K562 (cell line): ENCODE measurements around the gene AGAP3. TPM values are rescaled to one million over a fixed set of nuclear protein-coding genes. Genes with fewer than 3 reads are reported as not detected.

Source experiments
- BCOR ChIP-seq: fragments of 450-650 bp; IDR thresholded peaks from 2 replicates; pipeline ENCODE4 v1.6.1; 2016
- BRF1 ChIP-seq: IDR thresholded peaks from 3 replicates; pipeline ENCODE4 v1.6.1; 2011; ENCODE audit warnings: borderline replicate concordance, mild to moderate bottlenecking; ENCODE audit not compliant: insufficient read length; ENCODE audit errors: extremely low read depth
- CCAR2 ChIP-seq: fragments of 200-400 bp; formaldehyde crosslinking; IDR thresholded peaks from 2 replicates; pipeline ENCODE4 v1.6.1; 2017; ENCODE audit warnings: mild to moderate bottlenecking, low read depth, low read length
- FOS ChIP-seq: IDR thresholded peaks from 3 replicates; pipeline ENCODE4 v1.6.1; 2011; ENCODE audit not compliant: insufficient read length; ENCODE audit errors: extremely low read depth
- GTF2E2 ChIP-seq: fragments of 200-800 bp; sonication (Bioruptor generic); IDR thresholded peaks from 2 replicates; pipeline ENCODE4 v1.6.1; 2016; ENCODE audit warnings: missing genetic modification characterization, missing compliant biosample characterization
- HMG20A ChIP-seq: fragments of 450-650 bp; formaldehyde crosslinking; conservative IDR thresholded peaks from 2 replicates; pipeline ENCODE4 v1.4.0; 2020; ENCODE audit warnings: mild to moderate bottlenecking, mixed read lengths
- JUND ChIP-seq, 2 experiments: IDR thresholded peaks; 2 replicates in 1 of 2; 3 replicates in 1 of 2; pipeline ENCODE4 v1.6.1; 2011; ENCODE audit warnings: borderline replicate concordance in 2 of 2, low read depth in 2 of 2, low read length in 2 of 2, improper control_type of control experiment in 1 of 2, missing biosample characterization in 1 of 2, missing genetic modification characterization in 1 of 2, missing genetic modification reagents in 1 of 2
- KLF10 ChIP-seq: fragments of 250-450 bp; sonication (Bioruptor Pico); IDR thresholded peaks from 2 replicates; pipeline ENCODE4 v1.6.1; 2021; ENCODE audit warnings: matching md5 sums
- MLLT1 ChIP-seq, 2 experiments: fragments of 450-650 bp; IDR thresholded peaks; 2 replicates each; pipeline ENCODE4 v1.6.1; 2016
- PHB ChIP-seq: fragments of 250-450 bp; sonication (Bioruptor Pico); IDR thresholded peaks from 2 replicates; pipeline ENCODE4 v1.5.0; 2021
- RBM14 ChIP-seq: fragments of 200-400 bp; formaldehyde crosslinking; IDR thresholded peaks from 2 replicates; pipeline ENCODE4 v1.6.1; 2018; ENCODE audit warnings: low read depth, mild to moderate bottlenecking, low read length, moderate library complexity, borderline replicate concordance; ENCODE audit not compliant: insufficient read depth
- RBM34 ChIP-seq: fragments of 200-400 bp; formaldehyde crosslinking; IDR thresholded peaks from 2 replicates; pipeline ENCODE4 v1.6.1; 2018; ENCODE audit warnings: low read length, borderline replicate concordance; ENCODE audit not compliant: insufficient read depth
- TARDBP ChIP-seq: fragments of 450-650 bp; IDR thresholded peaks from 2 replicates; pipeline ENCODE4 v1.6.1; 2016
- TFAM ChIP-seq: fragments of 250-450 bp; sonication (Bioruptor Pico); conservative IDR thresholded peaks from 2 replicates; pipeline ENCODE4 v1.5.0; 2021; ENCODE audit warnings: mild to moderate bottlenecking, moderate library complexity
- XRCC4 ChIP-seq: IDR thresholded peaks from one replicate; pipeline ENCODE4 v1.6.1; 2011; ENCODE audit not compliant: insufficient read depth, insufficient read length; ENCODE audit errors: extremely low read depth
- YY1 ChIP-seq, 3 experiments: IDR thresholded peaks; 2 replicates each; pipeline ENCODE4 v1.6.1; 2011; ENCODE audit warnings: low read length in 2 of 3, mild to moderate bottlenecking in 2 of 3, moderate library complexity in 2 of 3, borderline replicate concordance in 1 of 3, control low read depth in 1 of 3, low read depth in 1 of 3; ENCODE audit not compliant: insufficient read depth in 3 of 3, insufficient replicate concordance in 2 of 3, control insufficient read depth in 1 of 3, insufficient read length in 1 of 3; ENCODE audit errors: extremely low read depth in 1 of 3
- ZNF146 ChIP-seq: IDR thresholded peaks from one replicate; pipeline ENCODE4 v1.6.1; 2018; ENCODE audit warnings: missing compliant biosample characterization; ENCODE audit not compliant: unreplicated experiment
- ZNF175 ChIP-seq: fragments of 200-800 bp; sonication (Bioruptor generic); IDR thresholded peaks from 2 replicates; pipeline ENCODE4 v1.6.1; 2016; ENCODE audit warnings: low read depth, mild to moderate bottlenecking, missing genetic modification characterization, missing compliant biosample characterization
- ZNF551 ChIP-seq: fragments of 250-450 bp; sonication (Bioruptor Pico); IDR thresholded peaks from 2 replicates; pipeline ENCODE4 v1.5.0; 2021; ENCODE audit warnings: mild to moderate bottlenecking, moderate library complexity
- ZNF740 ChIP-seq, 3 experiments: fragments of 200-800 bp in 1 of 3; sonication (Bioruptor generic) in 1 of 3; sonication (generic) in 1 of 3; formaldehyde crosslinking in 1 of 3; IDR thresholded peaks; 2 replicates each; pipeline versions ENCODE4 v1.6.1 to v1.8.0; 2016 to 2022; ENCODE audit warnings: mild to moderate bottlenecking in 2 of 3, missing compliant biosample characterization in 2 of 3, missing genetic modification characterization in 2 of 3, missing genetic modification reagents in 1 of 3
- polyA plus RNA-seq, 8 experiments: library from polyadenylated mRNA; depleted of rRNA in 4 of 8; stranded (reverse) in 5 of 8; unstranded in 3 of 8; fragments of >200 nt; fragmentation: Nextera tagmentation in 2 of 8; fragmentation: Illumina TruSeq in 1 of 8; extraction: Ambion mirVana in 2 of 8; extraction: Trizol in 1 of 8; gene quantifications; 2 replicates each; pipeline versions ENCODE4 v1.2.1 to v1.2.3, GENCODE V29; 2011 to 2014; ENCODE audit warnings: inconsistent platforms in 1 of 8, missing spikeins in 1 of 8
- total RNA-seq, 7 experiments: library from RNA; depleted of rRNA in 6 of 7; stranded (reverse); fragments of >200 nt in 6 of 7; fragmentation: Illumina TruSeq in 2 of 7; extraction: Trizol in 2 of 7; gene quantifications; 2 replicates each; pipeline versions ENCODE4 v1.2.1 to v1.2.3, GENCODE V29; 2011 to 2021; ENCODE audit warnings: low replicate concordance in 1 of 7
- TF ChIP-seq, protein P1 (sequence below): sonication (generic); formaldehyde crosslinking; IDR thresholded peaks from 2 replicates; pipeline ENCODE4 v1.8.0; 2022; ENCODE audit warnings: missing genetic modification reagents, mild to moderate bottlenecking, moderate library complexity, borderline replicate concordance
- TF ChIP-seq, protein P2 (sequence below): sonication (generic); IDR thresholded peaks from 2 replicates; pipeline ENCODE4 v1.6.1; 2016

Gene AGAP3
- total and polyA plus RNA-seq, 9 of the 15 experiments (the other 6 are each of a cell fraction or from before 2014, with no cell fraction given): 3.4 to 208 (median 62.2) TPM

- 0 out of 2 replicates have a peak, but pooled peaks have one; percentile 29 for TF ChIP-seq JUND (IDR thresholded peaks at IDR 0.05; ENCODE audit: borderline replicate concordance, low read depth, low read length)
- TF ChIP-seq JUND (tag; IDR thresholded peaks at IDR 0.05; ENCODE audit: borderline replicate concordance, low read depth, low read length): no peak; the same call in 2 of the 3 replicates
- TF ChIP-seq YY1 (IDR thresholded peaks at IDR 0.05; ENCODE audit: borderline replicate concordance in 1 of 3, control insufficient read depth in 1 of 3, extremely low read depth in 1 of 3, insufficient read depth in 3 of 3, insufficient read length in 1 of 3, insufficient replicate concordance in 2 of 3, low read depth in 1 of 3, low read length in 2 of 3): no peak
- TF ChIP-seq PHB (CRISPR knock-in tag): peak; percentile 61; the same call in 1 of the 2 replicates
- TF ChIP-seq ZNF175: peak; percentile 97
- TF ChIP-seq GTF2E2 (tag): peak; percentile 52; the same call in 1 of the 2 replicates
- TF ChIP-seq TFAM (CRISPR knock-in tag): no peak
- TF ChIP-seq BCOR: peak; percentile 42; the same call in 1 of the 2 replicates
- TF ChIP-seq ZNF740 (CRISPR knock-in tag; IDR thresholded peaks at IDR 0.05): no peak
- 0 out of 4 replicates have a peak, but pooled peaks of 1 of the 2 experiments have one; percentile 45 for TF ChIP-seq ZNF740 (tag; IDR thresholded peaks at IDR 0.05)
- TF ChIP-seq ZNF551 (CRISPR knock-in tag): no peak
- TF ChIP-seq CCAR2: no peak
- TF ChIP-seq TARDBP: no peak
- peak; percentile 46 to 67; a peak in 2 of 4 replicates for TF ChIP-seq MLLT1 (IDR thresholded peaks at IDR 0.05)
- no peak for TF ChIP-seq XRCC4
- TF ChIP-seq KLF10 (CRISPR knock-in tag): no peak
- TF ChIP-seq RBM34: no peak
- TF ChIP-seq, protein P1, sequence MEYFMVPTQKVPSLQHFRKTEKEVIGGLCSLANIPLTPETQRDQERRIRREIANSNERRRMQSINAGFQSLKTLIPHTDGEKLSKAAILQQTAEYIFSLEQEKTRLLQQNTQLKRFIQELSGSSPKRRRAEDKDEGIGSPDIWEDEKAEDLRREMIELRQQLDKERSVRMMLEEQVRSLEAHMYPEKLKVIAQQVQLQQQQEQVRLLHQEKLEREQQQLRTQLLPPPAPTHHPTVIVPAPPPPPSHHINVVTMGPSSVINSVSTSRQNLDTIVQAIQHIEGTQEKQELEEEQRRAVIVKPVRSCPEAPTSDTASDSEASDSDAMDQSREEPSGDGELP (CRISPR knock-in tag): 0 out of 2 replicates have a peak, but pooled peaks have one; percentile 67
- TF ChIP-seq RBM14: no peak
- TF ChIP-seq, protein P2, sequence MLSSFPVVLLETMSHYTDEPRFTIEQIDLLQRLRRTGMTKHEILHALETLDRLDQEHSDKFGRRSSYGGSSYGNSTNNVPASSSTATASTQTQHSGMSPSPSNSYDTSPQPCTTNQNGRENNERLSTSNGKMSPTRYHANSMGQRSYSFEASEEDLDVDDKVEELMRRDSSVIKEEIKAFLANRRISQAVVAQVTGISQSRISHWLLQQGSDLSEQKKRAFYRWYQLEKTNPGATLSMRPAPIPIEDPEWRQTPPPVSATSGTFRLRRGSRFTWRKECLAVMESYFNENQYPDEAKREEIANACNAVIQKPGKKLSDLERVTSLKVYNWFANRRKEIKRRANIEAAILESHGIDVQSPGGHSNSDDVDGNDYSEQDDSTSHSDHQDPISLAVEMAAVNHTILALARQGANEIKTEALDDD: no peak
- no peak for TF ChIP-seq ZNF146 (CRISPR knock-in tag)
- TF ChIP-seq FOS: no peak
- no peak for TF ChIP-seq BRF1
- no peak for TF ChIP-seq HMG20A (CRISPR knock-in tag)
Measured at GRCh38 chr7:151059367-151060112, 26.7 kb upstream of the AGAP3 start, which contains the start of gene SLC4A2 (continued).
